GM12878 (cell line): ENCODE data around the gene LRRC73.

Source experiments
- POLR2AphosphoS5 ChIP-seq: IDR thresholded peaks from 2 replicates; pipeline ENCODE4 v1.6.1; 2011; ENCODE audit warnings: mild to moderate bottlenecking, low read length, inconsistent platforms
- TF ChIP-seq, protein P1 (sequence below), 3 experiments: IDR thresholded peaks in 2 of 3; conservative IDR thresholded peaks in 1 of 3; 2 replicates each; pipeline ENCODE4 v1.5.1; 2011; ENCODE audit warnings: low read depth in 3 of 3, low read length in 3 of 3, mild to moderate bottlenecking in 3 of 3, control low read depth in 2 of 3, moderate library complexity in 2 of 3, inconsistent platforms in 1 of 3, mixed read lengths in 1 of 3; ENCODE audit not compliant: control insufficient read depth in 2 of 3, insufficient read depth in 1 of 3; ENCODE audit errors: extremely low read depth in 1 of 3

DNA sequence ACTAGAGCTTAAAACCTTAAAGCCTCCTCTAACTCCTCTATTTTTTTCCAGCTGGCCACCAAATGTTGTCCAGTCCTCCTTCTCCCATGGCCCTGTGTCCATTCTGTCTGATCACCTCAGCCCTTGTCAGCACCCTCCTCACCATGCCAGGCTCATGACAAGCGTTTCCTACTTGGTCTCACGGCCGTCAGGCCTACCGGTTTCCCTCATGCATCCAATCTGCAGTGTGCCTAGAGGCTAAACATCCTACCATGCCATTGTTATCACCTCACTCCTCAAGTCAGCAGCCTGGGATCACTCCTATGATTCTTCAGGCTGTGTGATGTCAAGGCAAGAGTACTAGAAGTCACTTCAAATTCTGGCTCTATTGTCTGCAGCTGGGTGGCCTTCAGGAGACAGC, 42.4 kb downstream of the LRRC73 start:
- TF ChIP-seq, protein P1, sequence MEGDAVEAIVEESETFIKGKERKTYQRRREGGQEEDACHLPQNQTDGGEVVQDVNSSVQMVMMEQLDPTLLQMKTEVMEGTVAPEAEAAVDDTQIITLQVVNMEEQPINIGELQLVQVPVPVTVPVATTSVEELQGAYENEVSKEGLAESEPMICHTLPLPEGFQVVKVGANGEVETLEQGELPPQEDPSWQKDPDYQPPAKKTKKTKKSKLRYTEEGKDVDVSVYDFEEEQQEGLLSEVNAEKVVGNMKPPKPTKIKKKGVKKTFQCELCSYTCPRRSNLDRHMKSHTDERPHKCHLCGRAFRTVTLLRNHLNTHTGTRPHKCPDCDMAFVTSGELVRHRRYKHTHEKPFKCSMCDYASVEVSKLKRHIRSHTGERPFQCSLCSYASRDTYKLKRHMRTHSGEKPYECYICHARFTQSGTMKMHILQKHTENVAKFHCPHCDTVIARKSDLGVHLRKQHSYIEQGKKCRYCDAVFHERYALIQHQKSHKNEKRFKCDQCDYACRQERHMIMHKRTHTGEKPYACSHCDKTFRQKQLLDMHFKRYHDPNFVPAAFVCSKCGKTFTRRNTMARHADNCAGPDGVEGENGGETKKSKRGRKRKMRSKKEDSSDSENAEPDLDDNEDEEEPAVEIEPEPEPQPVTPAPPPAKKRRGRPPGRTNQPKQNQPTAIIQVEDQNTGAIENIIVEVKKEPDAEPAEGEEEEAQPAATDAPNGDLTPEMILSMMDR (IDR thresholded peaks at IDR 0.05 in 2 of 3, conservative IDR thresholded peaks at IDR 0.05 in 1 of 3; ENCODE audit: control insufficient read depth in 2 of 3, extremely low read depth in 1 of 3, insufficient read depth in 1 of 3, low read depth in 3 of 3, low read length in 3 of 3) = no peak
- TF ChIP-seq POLR2AphosphoS5 = no peak
